ENCODE results near the gene SCML2. TPM values are rescaled to one million over a fixed set of nuclear protein-coding genes. Genes with fewer than 3 reads are reported as not detected.

Gene SCML2
- total and polyA plus RNA-seq, 2 experiments from 2014 or later, result 20.3 to 21.5 TPM

DNA sequence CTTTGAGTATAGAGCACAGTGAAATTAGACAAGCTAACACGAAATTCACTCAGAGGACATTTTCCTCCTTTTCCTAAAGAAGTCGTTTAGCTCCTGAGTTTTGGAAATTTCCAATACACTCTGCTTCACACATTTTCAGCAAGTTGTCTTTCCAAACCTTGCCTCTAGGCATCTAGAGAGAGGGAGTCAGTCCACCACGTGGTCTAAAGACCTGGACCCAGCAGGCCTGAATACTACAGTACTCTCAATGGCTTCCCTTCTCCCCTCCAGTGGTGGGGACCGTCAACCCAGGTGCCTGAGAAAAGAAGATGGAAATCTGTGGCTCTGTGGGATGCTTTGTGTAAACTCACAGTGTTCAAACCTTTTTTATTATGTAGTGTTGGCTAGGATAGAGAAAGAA is 13.9 kb upstream of the SCML2 start:
- no peaks in the 10 kb centered on the region for H4K20me1 ChIP-seq (replicated peaks; ENCODE audit: insufficient read depth)
- H3K27ac Mint-ChIP-seq, result no peak overlapping the region
- no peak overlapping the region for H2AFZ ChIP-seq
- DNase-seq (ENCODE audit: low spot score), result peak; percentile 27
- no peaks in the 10 kb centered on the region for H3K9me2 ChIP-seq (ENCODE audit: insufficient read depth)
- H3K27me3 Mint-ChIP-seq (ENCODE audit: insufficient read depth, low read depth, poor library complexity), result peaks cover 1% of the 10 kb centered on the region
- TF ChIP-seq ZNF331 (CRISPR knock-in tag; IDR thresholded peaks at IDR 0.05; ENCODE audit: low read depth) (no peak), POLR2AphosphoS5 (IDR thresholded peaks at IDR 0.05; ENCODE audit: low read depth) (no peak), NANOG (IDR thresholded peaks at IDR 0.05; ENCODE audit: borderline replicate concordance) (no peak), ZNF114 (CRISPR knock-in tag; IDR thresholded peaks at IDR 0.05) (no peak), CREB1 (CRISPR knock-in tag; IDR thresholded peaks at IDR 0.05; ENCODE audit: low read depth) (no peak), JUNB (IDR thresholded peaks at IDR 0.05; ENCODE audit: unreplicated experiment) (no peak)
- TF ChIP-seq, protein P1, sequence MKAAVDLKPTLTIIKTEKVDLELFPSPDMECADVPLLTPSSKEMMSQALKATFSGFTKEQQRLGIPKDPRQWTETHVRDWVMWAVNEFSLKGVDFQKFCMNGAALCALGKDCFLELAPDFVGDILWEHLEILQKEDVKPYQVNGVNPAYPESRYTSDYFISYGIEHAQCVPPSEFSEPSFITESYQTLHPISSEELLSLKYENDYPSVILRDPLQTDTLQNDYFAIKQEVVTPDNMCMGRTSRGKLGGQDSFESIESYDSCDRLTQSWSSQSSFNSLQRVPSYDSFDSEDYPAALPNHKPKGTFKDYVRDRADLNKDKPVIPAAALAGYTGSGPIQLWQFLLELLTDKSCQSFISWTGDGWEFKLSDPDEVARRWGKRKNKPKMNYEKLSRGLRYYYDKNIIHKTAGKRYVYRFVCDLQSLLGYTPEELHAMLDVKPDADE (IDR thresholded peaks at IDR 0.05), result no peak
- H3K36me3 Mint-ChIP-seq (ENCODE audit: low read depth), result no peaks in the 10 kb centered on the region
- no peak overlapping the region for H3K27ac ChIP-seq (ENCODE audit: low read depth)
- H3F3A ChIP-seq (replicated peaks; ENCODE audit: low read depth), result no peaks in the 10 kb centered on the region
- no peaks in the 10 kb centered on the region for H3K36me3 ChIP-seq (ENCODE audit: insufficient read depth)
- ATAC-seq, result no peak; the same call in 1 of the 3 replicates
- no peak overlapping the region for H3K4me3 ChIP-seq
- H3K27me3 ChIP-seq (ENCODE audit: insufficient read depth), result no peaks in the 10 kb centered on the region
- H3K4me1 Mint-ChIP-seq, result no peaks in the 10 kb centered on the region; the same call in 2 of the 3 replicates
- H3K9me3 Mint-ChIP-seq, result no peaks in the 10 kb centered on the region
- H3K4me3 Mint-ChIP-seq, result no peak overlapping the region
- H3K4me1 ChIP-seq (ENCODE audit: insufficient read depth), result no peaks in the 10 kb centered on the region
- no peak overlapping the region for H3K4me2 ChIP-seq
- no peaks in the 10 kb centered on the region for H3K79me2 ChIP-seq (replicated peaks; ENCODE audit: insufficient read depth)

DNA sequence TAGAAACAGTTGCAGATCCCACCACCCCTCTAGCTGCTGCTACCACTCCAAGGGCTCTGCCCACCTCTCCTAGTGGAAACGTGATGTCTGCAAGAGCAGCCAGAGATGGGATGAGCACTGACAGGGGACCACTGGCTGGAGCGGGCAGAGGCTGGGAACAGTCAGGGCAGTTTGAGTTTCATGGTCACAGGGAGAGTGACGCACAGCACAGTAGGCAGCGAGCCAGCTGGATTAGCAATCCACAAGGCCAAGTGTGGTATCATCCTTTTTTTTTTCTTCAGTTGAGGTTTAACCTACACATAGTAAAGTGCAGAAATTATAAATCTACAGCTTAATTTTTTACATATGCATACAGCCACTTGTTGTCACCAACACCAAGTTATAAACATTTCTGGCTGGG is 6.4 kb upstream of the SCML2 start:
- Mint-ChIP-seq H3K27ac (no peak overlapping the region), H3K4me3 (no peak overlapping the region), H3K4me1 (no peaks in the 10 kb centered on the region), H3K9me3 (no peaks in the 10 kb centered on the region), H3K36me3 (ENCODE audit: low read depth) (no peaks in the 10 kb centered on the region), H3K27me3 (ENCODE audit: insufficient read depth, low read depth, poor library complexity) (peaks cover 1% of the 10 kb centered on the region)
- TF ChIP-seq, protein P2, sequence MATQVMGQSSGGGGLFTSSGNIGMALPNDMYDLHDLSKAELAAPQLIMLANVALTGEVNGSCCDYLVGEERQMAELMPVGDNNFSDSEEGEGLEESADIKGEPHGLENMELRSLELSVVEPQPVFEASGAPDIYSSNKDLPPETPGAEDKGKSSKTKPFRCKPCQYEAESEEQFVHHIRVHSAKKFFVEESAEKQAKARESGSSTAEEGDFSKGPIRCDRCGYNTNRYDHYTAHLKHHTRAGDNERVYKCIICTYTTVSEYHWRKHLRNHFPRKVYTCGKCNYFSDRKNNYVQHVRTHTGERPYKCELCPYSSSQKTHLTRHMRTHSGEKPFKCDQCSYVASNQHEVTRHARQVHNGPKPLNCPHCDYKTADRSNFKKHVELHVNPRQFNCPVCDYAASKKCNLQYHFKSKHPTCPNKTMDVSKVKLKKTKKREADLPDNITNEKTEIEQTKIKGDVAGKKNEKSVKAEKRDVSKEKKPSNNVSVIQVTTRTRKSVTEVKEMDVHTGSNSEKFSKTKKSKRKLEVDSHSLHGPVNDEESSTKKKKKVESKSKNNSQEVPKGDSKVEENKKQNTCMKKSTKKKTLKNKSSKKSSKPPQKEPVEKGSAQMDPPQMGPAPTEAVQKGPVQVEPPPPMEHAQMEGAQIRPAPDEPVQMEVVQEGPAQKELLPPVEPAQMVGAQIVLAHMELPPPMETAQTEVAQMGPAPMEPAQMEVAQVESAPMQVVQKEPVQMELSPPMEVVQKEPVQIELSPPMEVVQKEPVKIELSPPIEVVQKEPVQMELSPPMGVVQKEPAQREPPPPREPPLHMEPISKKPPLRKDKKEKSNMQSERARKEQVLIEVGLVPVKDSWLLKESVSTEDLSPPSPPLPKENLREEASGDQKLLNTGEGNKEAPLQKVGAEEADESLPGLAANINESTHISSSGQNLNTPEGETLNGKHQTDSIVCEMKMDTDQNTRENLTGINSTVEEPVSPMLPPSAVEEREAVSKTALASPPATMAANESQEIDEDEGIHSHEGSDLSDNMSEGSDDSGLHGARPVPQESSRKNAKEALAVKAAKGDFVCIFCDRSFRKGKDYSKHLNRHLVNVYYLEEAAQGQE (IDR thresholded peaks at IDR 0.05; ENCODE audit: unreplicated experiment), result no peak
- no peak for TF ChIP-seq JUNB (IDR thresholded peaks at IDR 0.05; ENCODE audit: unreplicated experiment)
- H3K27me3 ChIP-seq (ENCODE audit: insufficient read depth), result peaks cover 5% of the 10 kb centered on the region
- ATAC-seq, result no peak
- H4K20me1 ChIP-seq (replicated peaks; ENCODE audit: insufficient read depth), result no peaks in the 10 kb centered on the region
- H3K4me2 ChIP-seq, result no peak overlapping the region
- H3K9me2 ChIP-seq (ENCODE audit: insufficient read depth), result no peaks in the 10 kb centered on the region
- no peaks in the 10 kb centered on the region for H3K79me2 ChIP-seq (replicated peaks; ENCODE audit: insufficient read depth)
- H3K4me1 ChIP-seq (ENCODE audit: insufficient read depth), result no peaks in the 10 kb centered on the region
- H2AFZ ChIP-seq, result no peak overlapping the region
- no peak overlapping the region for H3K4me3 ChIP-seq
- DNase-seq (ENCODE audit: low spot score), result no peak
- no peak overlapping the region for H3K27ac ChIP-seq (ENCODE audit: low read depth)
- no peaks in the 10 kb centered on the region for H3K36me3 ChIP-seq (ENCODE audit: insufficient read depth)
- H3F3A ChIP-seq (replicated peaks; ENCODE audit: low read depth), result no peaks in the 10 kb centered on the region
